HT-29 (cell line): ENCODE measurements around the gene CCDC12. TPM values are rescaled to one million over a fixed set of nuclear protein-coding genes. Genes with fewer than 3 reads are reported as not detected.
"Not testable (repeated sequence)": the region's sequence is repeated elsewhere in the genome, so short reads cannot be mapped to it uniquely, and the experiment has no call there.

ENCODE experiments used
- DNase-seq: peaks from one replicate; pipeline ENCODE4 v3.0.0-alpha.2; 2015; ENCODE audit warnings: low spot score
- total RNA-seq: library from RNA; depleted of rRNA; stranded (reverse); fragments of >200 nt; shearing (Covaris generic); gene quantifications from 2 replicates; pipeline ENCODE4 v1.2.3, GENCODE V29; 2014

Gene CCDC12
- total RNA-seq, 1 experiment from 2014 or later: 39.4 TPM

GRCh38 chr3:46981932-46982471, 5.5 kb upstream of the CCDC12 start:
- peak; percentile 75 for DNase-seq

DNA sequence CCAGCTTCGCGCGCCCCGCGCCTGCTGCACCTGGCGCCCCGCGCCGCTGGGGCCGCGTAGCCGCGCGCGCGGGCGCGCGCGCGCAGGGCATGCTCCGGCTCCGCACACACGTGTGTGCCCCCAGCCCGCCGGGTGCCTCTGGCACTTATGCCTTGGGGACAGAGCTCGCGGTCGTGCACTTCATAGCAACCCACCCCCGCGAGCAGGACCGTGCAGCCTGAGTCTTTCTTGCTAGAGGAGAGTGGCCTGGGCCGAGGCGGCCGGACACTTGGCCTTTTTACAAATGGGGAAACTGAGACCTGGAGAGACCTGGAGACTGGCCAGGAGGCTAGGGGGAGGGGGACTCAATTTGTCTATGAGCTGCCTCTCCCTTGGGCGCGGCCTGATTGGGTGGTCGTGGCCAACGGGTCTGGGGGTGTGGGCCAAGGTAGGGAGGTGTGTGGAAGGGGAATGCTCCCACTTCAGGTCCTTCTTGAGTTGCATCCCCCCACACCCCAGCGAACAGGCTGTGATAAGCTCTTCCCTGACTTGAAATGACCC, 3.5 kb upstream of the CCDC12 start:
- DNase-seq: peak; percentile 6

- peak; percentile 86 for DNase-seq
Measured at GRCh38 chr3:46978985-46979944, 2.7 kb upstream of the CCDC12 start, which contains the start of gene NBEAL2. Gene NBEAL2 (plus strand): TSS chr3:46979666. CDS start chr3:46979862, 196 bp downstream.

- no peak for DNase-seq
Measured at GRCh38 chr3:46978381-46978780, 1.8 kb upstream of the CCDC12 start.

GRCh38 chr3:46977811-46978195, 1.3 kb upstream of the CCDC12 start:
- no peak for DNase-seq

GRCh38 chr3:46974421-46975171, 1.9 kb downstream of the CCDC12 start:
- no peak for DNase-seq

DNA sequence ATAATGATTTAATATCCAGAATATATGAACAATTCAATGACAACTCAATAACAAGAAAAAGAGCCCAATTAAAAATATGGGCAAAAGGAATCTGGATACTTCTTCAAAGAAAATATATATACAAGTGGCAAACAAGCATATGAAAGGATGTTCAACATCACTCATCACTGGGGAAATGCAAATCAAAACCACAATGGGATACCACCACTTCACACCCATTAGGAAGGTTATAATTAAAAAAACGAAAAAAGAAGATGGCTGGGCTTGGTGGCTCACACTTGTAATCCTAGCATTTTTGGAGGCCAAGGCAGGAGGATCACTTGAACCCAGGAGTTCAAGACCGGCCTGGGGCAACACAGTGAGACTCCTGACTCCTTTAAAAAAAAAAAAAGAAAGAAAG, 4.1 kb downstream of the CCDC12 start:
- DNase-seq: no peak

GRCh38 chr3:46971742-46972141, 4.8 kb downstream of the CCDC12 start:
- no peak for DNase-seq

DNA sequence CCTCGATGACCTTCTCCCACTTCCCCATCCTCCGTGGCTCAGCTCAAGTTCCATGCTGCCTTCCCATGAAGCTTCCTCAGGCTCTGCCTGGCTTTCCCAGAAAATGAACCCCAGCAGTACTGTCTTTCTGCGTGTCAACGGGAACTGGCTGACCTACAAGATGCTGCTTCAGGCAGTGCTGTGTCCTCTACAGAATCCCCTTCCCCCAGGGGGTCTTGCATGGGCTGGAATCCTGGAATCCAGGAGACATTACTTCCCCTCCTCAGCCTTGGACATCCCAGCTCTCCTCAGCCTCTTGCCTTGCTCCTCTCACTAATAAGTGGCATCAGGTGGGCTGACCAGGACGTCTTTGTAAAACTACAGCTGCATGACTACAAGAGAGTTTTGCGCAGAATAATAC, 5.4 kb downstream of the CCDC12 start:
- no peak for DNase-seq

GRCh38 chr3:46970391-46971091, 6.0 kb downstream of the CCDC12 start:
- no peak for DNase-seq

- DNase-seq: no peak
Measured at GRCh38 chr3:46968783-46969428, 7.6 kb downstream of the CCDC12 start.

DNA sequence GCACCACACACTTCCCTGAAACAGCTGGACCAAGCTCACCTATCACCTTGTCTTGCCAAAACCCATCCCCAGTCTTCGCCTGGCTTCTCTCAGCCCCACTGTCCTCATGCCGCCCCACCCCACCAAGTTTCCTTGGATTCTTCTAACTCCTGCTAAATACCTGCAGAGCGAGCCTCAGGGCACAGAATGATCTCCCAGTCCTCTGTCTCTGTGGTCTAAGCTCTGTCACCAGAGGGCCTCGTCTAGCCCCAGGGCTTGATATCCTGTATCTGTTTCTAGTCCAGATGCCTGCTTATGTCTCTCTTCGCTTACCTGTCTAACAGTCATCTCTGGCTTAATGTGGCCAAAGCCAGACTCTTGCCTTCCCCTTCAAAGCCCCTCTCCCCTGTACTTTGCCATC, 9.7 kb downstream of the CCDC12 start:
- DNase-seq: no peak

- DNase-seq: no peak
Measured at GRCh38 chr3:46965151-46965550, 11.4 kb downstream of the CCDC12 start.

DNA sequence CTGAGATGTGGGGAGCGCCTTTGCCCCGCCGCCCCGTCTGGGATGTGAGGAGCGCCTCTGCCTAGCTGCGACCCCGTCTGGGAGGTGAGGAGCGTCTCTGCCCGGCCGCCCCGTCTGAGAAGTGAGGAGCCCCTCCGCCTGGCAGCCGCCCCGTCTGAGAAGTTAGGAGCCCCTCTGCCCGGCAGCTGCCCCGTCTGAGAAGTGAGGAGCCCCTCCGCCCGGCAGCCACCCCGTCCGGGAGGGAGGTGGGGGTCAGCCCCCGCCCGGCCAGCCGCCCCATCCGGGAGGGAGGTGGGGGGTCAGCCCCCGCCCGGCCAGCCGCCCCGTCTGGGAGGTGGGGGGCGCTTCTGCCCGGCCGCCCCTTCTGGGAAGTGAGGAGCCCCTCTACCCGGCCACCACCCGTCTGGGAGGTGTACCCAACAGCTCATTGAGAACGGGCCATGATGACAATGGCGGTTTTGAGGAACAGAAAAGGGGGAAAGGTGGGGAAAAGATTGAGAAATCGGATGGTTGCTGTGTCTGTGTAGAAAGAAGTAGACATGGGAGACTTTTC, 12.4 kb downstream of the CCDC12 start:
- not testable (repeated sequence) for DNase-seq

- peak; percentile 11 for DNase-seq
Measured at GRCh38 chr3:46962990-46963389, 13.6 kb downstream of the CCDC12 start.

- DNase-seq: no peak
Measured at GRCh38 chr3:46962427-46962826, 14.1 kb downstream of the CCDC12 start.

GRCh38 chr3:46960835-46961234, 15.7 kb downstream of the CCDC12 start:
- no peak for DNase-seq

GRCh38 chr3:46960081-46960701, 16.4 kb downstream of the CCDC12 start:
- DNase-seq: no peak

DNA sequence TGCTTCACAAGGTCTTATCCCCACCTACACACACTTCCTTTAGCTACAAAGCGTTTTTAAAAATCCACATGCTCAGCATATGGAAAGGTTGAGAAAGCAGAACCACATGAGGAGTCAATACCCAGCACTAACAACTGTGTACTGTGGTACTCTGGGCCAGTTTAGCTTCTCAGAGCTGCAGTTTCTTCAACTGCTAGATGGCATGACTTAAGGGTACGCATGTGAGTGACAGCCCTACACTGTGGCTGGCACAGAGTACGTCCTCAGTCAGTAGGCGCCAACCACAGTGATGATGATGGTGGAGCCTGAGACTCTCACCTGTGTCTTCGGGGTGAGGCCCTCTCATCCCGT, 17.4 kb downstream of the CCDC12 start:
- DNase-seq: no peak
